Gastrocnemius medialis (tissue), 4 donors: ENCODE measurements around the gene ZNF487. TPM values are rescaled to one million over a fixed set of nuclear protein-coding genes. Genes with fewer than 3 reads are reported as not detected.

Source experiments
- ATAC-seq, 2 donors: fragments of 150-250 bp; one replicate each; pipeline ENCODE4 v1.9.1; 2016
- DNase-seq, 2 donors: peaks; one replicate each; pipeline ENCODE4 v3.0.0-alpha.2; 2019
- H3K27ac ChIP-seq, 4 donors: fragments of 200-600 bp; sonication (generic); 1 replicate in 1 of 4; 2 replicates in 3 of 4; pipeline ENCODE4 v1.5.1; 2016 to 2018; ENCODE audit warnings: mild to moderate bottlenecking in 2 of 4, moderate library complexity in 1 of 4
- H3K27me3 ChIP-seq, 3 donors: fragments of 200-600 bp; sonication (generic) in 2 of 3; 1 replicate in 1 of 3; 2 replicates in 2 of 3; pipeline versions ENCODE4 v1.5.1 to v1.6.0; 2016 to 2019; ENCODE audit warnings: mild to moderate bottlenecking in 1 of 3, moderate library complexity in 1 of 3
- H3K36me3 ChIP-seq, 2 donors: fragments of 200-600 bp; sonication (generic) in 1 of 2; one replicate each; pipeline ENCODE4 v1.5.1; 2017 to 2018
- H3K4me1 ChIP-seq, 2 donors: fragments of 200-600 bp; sonication (generic) in 1 of 2; one replicate each; pipeline ENCODE4 v1.5.1; 2016 to 2017; ENCODE audit warnings: mild to moderate bottlenecking in 2 of 2
- H3K4me3 ChIP-seq, 4 donors: fragments of 200-600 bp; sonication (generic) in 3 of 4; 1 replicate in 1 of 4; 2 replicates in 3 of 4; pipeline ENCODE4 v1.5.1; 2016 to 2019; ENCODE audit warnings: mild to moderate bottlenecking in 2 of 4
- H3K9me3 ChIP-seq, 3 donors: fragments of 200-600 bp; sonication (generic) in 2 of 3; 1 replicate in 1 of 3; 2 replicates in 2 of 3; pipeline ENCODE4 v1.5.1; 2016 to 2019
- CTCF ChIP-seq, 5 experiments: fragments of 450-650 bp in 3 of 5; fragments of 200-600 bp in 2 of 5; sonication (generic) in 2 of 5; IDR thresholded peaks in 4 of 5; conservative IDR thresholded peaks in 1 of 5; 1 replicate in 4 of 5; 2 replicates in 1 of 5; pipeline ENCODE4 v1.5.1; 2016 to 2019; ENCODE audit warnings: antibody characterized with exemption in 5 of 5, mild to moderate bottlenecking in 3 of 5, moderate library complexity in 3 of 5
- POLR2A ChIP-seq, 2 donors: fragments of 450-650 bp; IDR thresholded peaks; one replicate each; pipeline ENCODE4 v1.6.1; 2017; ENCODE audit warnings: antibody characterized with exemption in 2 of 2, mild to moderate bottlenecking in 2 of 2, moderate library complexity in 2 of 2
- in situ Hi-C, 4 donors: fragments of 200-750 bp; cut with MboI; loops; one replicate each; pipeline versions ENCODE4 v1.15.0 to v1.8.0; 2017; ENCODE audit warnings: low sequenced_read_pairs in 4 of 4
- intact Hi-C: fragments of 100-400 bp; cut with DNase I; formaldehyde crosslinking; loops from one replicate; pipeline ENCODE4 v1.15.1; 2023; ENCODE audit warnings: low total_unique reads
- total RNA-seq, 4 donors: library from RNA; depleted of rRNA; stranded (reverse); fragments of >200 nt; gene quantifications; one replicate each; pipeline versions ENCODE4 v1.1.0 to v1.2.3, GENCODE V29; 2016

Gene ZNF487
- total RNA-seq, result 1 to 10 TPM in 3 of 4 donors, under 1 TPM in 1; 0.80 to 2.4 (median 1.7) TPM

GRCh38 chr10:43436291-43437140 lies at the start of gene ZNF487:
TSS of gene ZNF487 (plus strand) at chr10:43437111. CDS start at chr10:43475814, 38,703 bp downstream.
- peak within 1 kb of the TSS; percentile 91 to 99 (median 96) for H3K27ac ChIP-seq
- TF ChIP-seq POLR2A (IDR thresholded peaks at IDR 0.05) (peak; percentile 81 to 94), CTCF (IDR thresholded peaks at IDR 0.05 in 4 of 5, conservative IDR thresholded peaks at IDR 0.05 in 1 of 5) (peak in 3 of 5 experiments; percentile 10 to 39 (median 31))
- peaks cover 6 to 8% of the 10 kb centered on the region in 2 donors for H3K4me1 ChIP-seq
- H3K9me3 ChIP-seq, result no peaks in the 10 kb centered on the region
- ATAC-seq (peak; percentile 95 to 96), DNase-seq (peak; percentile 81 to 85)
- in situ Hi-C loops, result no loop called here
- H3K27me3 ChIP-seq, result no peaks in the 10 kb centered on the region
- peak within 1 kb of the TSS; percentile 70 to 87 (median 77) for H3K4me3 ChIP-seq
- intact Hi-C loops, result loop anchor here (1.0 to 2.0 kb wide), 3 partner anchors 15 to 40 kb away; partner anchors contain the start of gene HNRNPF
- no peaks in the 10 kb centered on the region for H3K36me3 ChIP-seq

GRCh38 chr10:43387678-43388032 lies 49.3 kb upstream of the ZNF487 start:
- ATAC-seq (no peak), DNase-seq (peak in 1 of 2 donors; percentile 4)
- H3K27me3 ChIP-seq, result no peaks in the 10 kb centered on the region
- intact Hi-C loops, result no loop called here
- no peaks in the 10 kb centered on the region for H3K9me3 ChIP-seq
- in situ Hi-C loops, result no loop called here
- H3K4me3 ChIP-seq, result no peak overlapping the region
- peaks cover 0 to 69% of the 10 kb centered on the region in 2 donors for H3K36me3 ChIP-seq
- peaks cover 10 to 12% of the 10 kb centered on the region in 2 donors for H3K4me1 ChIP-seq
- no peak overlapping the region for H3K27ac ChIP-seq
- TF ChIP-seq POLR2A (IDR thresholded peaks at IDR 0.05) (no peak), CTCF (IDR thresholded peaks at IDR 0.05 in 4 of 5, conservative IDR thresholded peaks at IDR 0.05 in 1 of 5) (no peak)

- no peak for ATAC-seq
- peaks cover 10 to 12% of the 10 kb centered on the region in 2 donors for H3K4me1 ChIP-seq
- TF ChIP-seq POLR2A (IDR thresholded peaks at IDR 0.05), result no peak
- TF ChIP-seq CTCF (IDR thresholded peaks at IDR 0.05 in 4 of 5, conservative IDR thresholded peaks at IDR 0.05 in 1 of 5), result no peak
Observed at GRCh38 chr10:43389867-43390266, 47.0 kb upstream of the ZNF487 start.

GRCh38 chr10:43390333-43390732 lies 46.6 kb upstream of the ZNF487 start:
- Histone ChIP-seq H3K27me3 (no peaks in the 10 kb centered on the region), H3K9me3 (no peaks in the 10 kb centered on the region), H3K27ac (peak overlapping the region in 1 of 4 donors; percentile 1), H3K4me3 (no peak overlapping the region), H3K36me3 (peaks cover 0 to 92% of the 10 kb centered on the region in 2 donors), H3K4me1 (peaks cover 11 to 14% of the 10 kb centered on the region in 2 donors)
- TF ChIP-seq CTCF (IDR thresholded peaks at IDR 0.05 in 4 of 5, conservative IDR thresholded peaks at IDR 0.05 in 1 of 5) (no peak), POLR2A (IDR thresholded peaks at IDR 0.05) (no peak)
- no peak for ATAC-seq
- intact Hi-C loops (no loop called here), in situ Hi-C loops (no loop called here)
- no peak for DNase-seq

More at GRCh38 chr10:43389867-43390266, 47.0 kb upstream of the ZNF487 start:
- H3K36me3 ChIP-seq, result peaks cover 0 to 91% of the 10 kb centered on the region in 2 donors
- DNase-seq, result peak in 1 of 2 donors; percentile 0
- H3K4me3 ChIP-seq, result no peak overlapping the region
- H3K9me3 ChIP-seq, result no peaks in the 10 kb centered on the region
- peak overlapping the region in 1 of 4 donors; percentile 1 for H3K27ac ChIP-seq
- in situ Hi-C loops (no loop called here), intact Hi-C loops (no loop called here)
- H3K27me3 ChIP-seq, result no peaks in the 10 kb centered on the region
